Measurements from ENCODE around the gene RBAK.
A peak's percentile ranks its signal among the peaks of the same experiment; 100 is the strongest.
"Not testable (repeated sequence)": the region's sequence is repeated elsewhere in the genome, so short reads cannot be mapped to it uniquely, and the experiment has no call there.

Gene RBAK

GRCh38 chr7:5027796-5028410 is 17.8 kb upstream of the RBAK start:
- peaks cover 45% of the 10 kb centered on the region for H3K36me3 Mint-ChIP-seq (ENCODE audit: low read depth)
- DNase-seq; H3K27me3 Mint-ChIP-seq; H3K27ac Mint-ChIP-seq; H3K4me1 Mint-ChIP-seq (ENCODE audit: low read depth); H3K9me3 Mint-ChIP-seq; H3K4me3 Mint-ChIP-seq: not testable (repeated sequence)

- not testable (repeated sequence) for H3K36me3 Mint-ChIP-seq (ENCODE audit: low read depth); H3K27ac Mint-ChIP-seq; H3K27me3 Mint-ChIP-seq; H3K4me1 Mint-ChIP-seq (ENCODE audit: low read depth); H3K4me3 Mint-ChIP-seq; H3K9me3 Mint-ChIP-seq; DNase-seq
Measured at GRCh38 chr7:5033186-5033585, 12.5 kb upstream of the RBAK start.

- H3K36me3 Mint-ChIP-seq (ENCODE audit: low read depth), result peaks cover 8% of the 10 kb centered on the region
- H3K4me1 Mint-ChIP-seq (ENCODE audit: low read depth), result no peaks in the 10 kb centered on the region
- no peak overlapping the region for H3K4me3 Mint-ChIP-seq
- H3K27me3 Mint-ChIP-seq, result no peaks in the 10 kb centered on the region
- H3K27ac Mint-ChIP-seq, result no peak overlapping the region
- no peak for DNase-seq
- H3K9me3 Mint-ChIP-seq, result no peaks in the 10 kb centered on the region
Measured at GRCh38 chr7:5035276-5035675, 10.4 kb upstream of the RBAK start.

- no peak overlapping the region for H3K27ac Mint-ChIP-seq
- peaks cover 6% of the 10 kb centered on the region for H3K4me1 Mint-ChIP-seq (ENCODE audit: low read depth)
- no peaks in the 10 kb centered on the region for H3K9me3 Mint-ChIP-seq
- no peak overlapping the region for H3K4me3 Mint-ChIP-seq
- DNase-seq, result no peak
- peaks cover 8% of the 10 kb centered on the region for H3K36me3 Mint-ChIP-seq (ENCODE audit: low read depth)
- no peaks in the 10 kb centered on the region for H3K27me3 Mint-ChIP-seq
Measured at GRCh38 chr7:5036446-5036845, 9.2 kb upstream of the RBAK start.

GRCh38 chr7:5041047-5041446 is 4.6 kb upstream of the RBAK start:
- Mint-ChIP-seq H3K36me3 (ENCODE audit: low read depth) (peaks cover 12% of the 10 kb centered on the region), H3K27me3 (no peaks in the 10 kb centered on the region), H3K9me3 (no peaks in the 10 kb centered on the region), H3K27ac (no peak overlapping the region), H3K4me3 (no peak overlapping the region), H3K4me1 (ENCODE audit: low read depth) (peaks cover 12% of the 10 kb centered on the region)
- no peak for DNase-seq

GRCh38 chr7:5043661-5044060 is 2.0 kb upstream of the RBAK start:
- no peaks in the 10 kb centered on the region for H3K9me3 Mint-ChIP-seq
- peaks cover 23% of the 10 kb centered on the region for H3K4me1 Mint-ChIP-seq (ENCODE audit: low read depth)
- DNase-seq, result no peak
- H3K27me3 Mint-ChIP-seq, result no peaks in the 10 kb centered on the region
- H3K27ac Mint-ChIP-seq, result no peak overlapping the region
- peaks cover 30% of the 10 kb centered on the region for H3K36me3 Mint-ChIP-seq (ENCODE audit: low read depth)
- no peak overlapping the region for H3K4me3 Mint-ChIP-seq

- H3K9me3 Mint-ChIP-seq, H3K27me3 Mint-ChIP-seq, DNase-seq: not testable (repeated sequence)
- Mint-ChIP-seq H3K27ac (peak overlapping the region; percentile 93), H3K4me1 (ENCODE audit: low read depth) (peaks cover 33% of the 10 kb centered on the region), H3K36me3 (ENCODE audit: low read depth) (peaks cover 55% of the 10 kb centered on the region), H3K4me3 (peak overlapping the region; percentile 94)
Measured at GRCh38 chr7:5046397-5046732, 705 bp downstream of the RBAK start.

- peak overlapping the region; percentile 8 for H3K27ac Mint-ChIP-seq
- H3K4me1 Mint-ChIP-seq (ENCODE audit: low read depth), result peaks cover 35% of the 10 kb centered on the region
- not testable (repeated sequence) for H3K27me3 Mint-ChIP-seq, DNase-seq
- H3K36me3 Mint-ChIP-seq (ENCODE audit: low read depth), result peaks cover 63% of the 10 kb centered on the region
- H3K4me3 Mint-ChIP-seq, result peak overlapping the region; percentile 94
- peaks cover 14% of the 10 kb centered on the region for H3K9me3 Mint-ChIP-seq
Measured at GRCh38 chr7:5047127-5047526, 1.5 kb downstream of the RBAK start.

GRCh38 chr7:5050676-5051075 is 5.0 kb downstream of the RBAK start:
- Mint-ChIP-seq H3K27ac (no peak overlapping the region), H3K9me3 (peaks cover 29% of the 10 kb centered on the region), H3K36me3 (ENCODE audit: low read depth) (peaks cover 92% of the 10 kb centered on the region), H3K4me3 (no peak overlapping the region), H3K27me3 (no peaks in the 10 kb centered on the region), H3K4me1 (ENCODE audit: low read depth) (peaks cover 37% of the 10 kb centered on the region)
- no peak for DNase-seq

GRCh38 chr7:5051731-5052130 is 6.1 kb downstream of the RBAK start:
- H3K27me3 Mint-ChIP-seq, result not testable (repeated sequence)
- H3K36me3 Mint-ChIP-seq (ENCODE audit: low read depth), result peaks cover 95% of the 10 kb centered on the region

GRCh38 chr7:5053175-5053574 is 7.5 kb downstream of the RBAK start:
- no peak for DNase-seq
- no peak overlapping the region for H3K4me3 Mint-ChIP-seq
- peaks cover 30% of the 10 kb centered on the region for H3K4me1 Mint-ChIP-seq (ENCODE audit: low read depth)
- H3K27ac Mint-ChIP-seq, result no peak overlapping the region
- H3K27me3 Mint-ChIP-seq, result no peaks in the 10 kb centered on the region
- peaks cover 96% of the 10 kb centered on the region for H3K36me3 Mint-ChIP-seq (ENCODE audit: low read depth)
- H3K9me3 Mint-ChIP-seq, result peaks cover 44% of the 10 kb centered on the region

More at GRCh38 chr7:5051731-5052130, 6.1 kb downstream of the RBAK start:
- not testable (repeated sequence) for DNase-seq, H3K4me3 Mint-ChIP-seq, H3K27ac Mint-ChIP-seq
- Mint-ChIP-seq H3K9me3 (peaks cover 35% of the 10 kb centered on the region), H3K4me1 (ENCODE audit: low read depth) (peaks cover 37% of the 10 kb centered on the region)

GRCh38 chr7:5063698-5064097 is 18.0 kb downstream of the RBAK start:
- no peak for DNase-seq
- no peaks in the 10 kb centered on the region for H3K4me1 Mint-ChIP-seq (ENCODE audit: low read depth)
- H3K9me3 Mint-ChIP-seq, result peaks cover 80% of the 10 kb centered on the region
- peaks cover 100% of the 10 kb centered on the region for H3K36me3 Mint-ChIP-seq (ENCODE audit: low read depth)
- no peaks in the 10 kb centered on the region for H3K27me3 Mint-ChIP-seq
- no peak overlapping the region for H3K27ac Mint-ChIP-seq
- no peak overlapping the region for H3K4me3 Mint-ChIP-seq

GRCh38 chr7:5064391-5065106 is 18.9 kb downstream of the RBAK start:
- Mint-ChIP-seq H3K36me3 (ENCODE audit: low read depth) (peaks cover 99% of the 10 kb centered on the region), H3K9me3 (peaks cover 81% of the 10 kb centered on the region), H3K4me3 (no peak overlapping the region), H3K4me1 (ENCODE audit: low read depth) (no peaks in the 10 kb centered on the region), H3K27me3 (no peaks in the 10 kb centered on the region), H3K27ac (no peak overlapping the region)
- DNase-seq, result no peak

GRCh38 chr7:5065107-5065407 is 19.4 kb downstream of the RBAK start:
- Mint-ChIP-seq H3K4me3 (no peak overlapping the region), H3K27me3 (no peaks in the 10 kb centered on the region), H3K4me1 (ENCODE audit: low read depth) (no peaks in the 10 kb centered on the region), H3K36me3 (ENCODE audit: low read depth) (peaks cover 99% of the 10 kb centered on the region), H3K9me3 (peaks cover 80% of the 10 kb centered on the region), H3K27ac (no peak overlapping the region)
- no peak for DNase-seq

GRCh38 chr7:5068521-5068920 is 22.9 kb downstream of the RBAK start:
- H3K4me1 Mint-ChIP-seq (ENCODE audit: low read depth), result peaks cover 8% of the 10 kb centered on the region
- no peak overlapping the region for H3K27ac Mint-ChIP-seq
- H3K27me3 Mint-ChIP-seq, result peaks cover 14% of the 10 kb centered on the region
- no peak overlapping the region for H3K4me3 Mint-ChIP-seq
- H3K9me3 Mint-ChIP-seq, result peaks cover 68% of the 10 kb centered on the region
- H3K36me3 Mint-ChIP-seq (ENCODE audit: low read depth), result peaks cover 77% of the 10 kb centered on the region
- no peak for DNase-seq
